ENCODE results near the gene AADACL4. TPM values are rescaled to one million over a fixed set of nuclear protein-coding genes. Genes with fewer than 3 reads are reported as not detected.

The AADACL4 gene
- total and polyA plus RNA-seq, 9 of the 15 experiments (the other 6 are each of a cell fraction or from before 2014, with no cell fraction given) = not detected

DNA sequence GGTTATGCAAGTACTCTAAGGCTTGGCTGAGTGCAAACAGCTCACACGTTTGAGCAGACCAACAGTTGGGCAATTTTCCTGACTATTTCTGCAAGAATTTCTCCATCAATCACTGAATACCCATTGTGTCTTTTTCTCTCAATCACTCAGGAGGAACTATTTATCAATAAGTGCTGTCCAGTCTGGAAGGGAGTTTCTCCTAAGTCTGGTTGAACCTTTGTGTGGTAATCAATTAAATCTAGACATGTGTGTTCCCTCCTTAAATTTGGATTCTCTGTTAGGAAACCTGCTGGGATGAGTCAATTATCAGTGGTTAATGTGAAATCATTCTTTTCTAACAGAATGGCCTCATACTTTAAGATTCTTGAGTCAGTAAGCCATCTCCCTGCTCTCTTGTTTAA is 65.2 kb downstream of the AADACL4 start:
- TF ChIP-seq CEBPG (CRISPR knock-in tag; IDR thresholded peaks at IDR 0.05) (no peak), CEBPG (tag; conservative IDR thresholded peaks at IDR 0.05 in 1 of 2, IDR thresholded peaks at IDR 0.05 in 1 of 2) (0 out of 4 replicates have a peak, but pooled peaks of 1 of the 2 experiments have one; percentile 28), ZNF766 (CRISPR knock-in tag; conservative IDR thresholded peaks at IDR 0.05) (no peak)
- Histone ChIP-seq H3K9me1 (ENCODE audit: control insufficient read depth, insufficient read depth, low read length) (no peaks in the 10 kb centered on the region), H3K36me3 (ENCODE audit: control insufficient read depth, insufficient read depth, low read length) (no peaks in the 10 kb centered on the region), H2AFZ (ENCODE audit: low read depth, low read length) (no peak overlapping the region), H3K9ac (ENCODE audit: insufficient read depth in 1 of 2, low read depth in 2 of 2, low read length in 2 of 2) (no peak overlapping the region), H3K27ac (ENCODE audit: extremely low read depth, low read depth, low read length) (no peak overlapping the region), H3K9me3 (replicated peaks; ENCODE audit: control insufficient read depth, insufficient read depth, low read depth, low read length) (no peaks in the 10 kb centered on the region), H3K4me2 (ENCODE audit: insufficient read depth, low read length) (no peak overlapping the region), H4K20me1 (replicated peaks; ENCODE audit: control insufficient read depth, insufficient read depth, low read length) (no peaks in the 10 kb centered on the region), H3K27me3 (ENCODE audit: control insufficient read depth in 2 of 2, insufficient read depth in 2 of 2, low read length in 2 of 2) (peaks cover 4 to 10% of the 10 kb centered on the region in 2 experiments; a peak in 4 of 5 replicates), H3K4me3 (no peak overlapping the region), H3K4me1 (replicated peaks in 1 of 2; ENCODE audit: control insufficient read depth in 2 of 2, insufficient read depth in 2 of 2, low read length in 2 of 2) (no peaks in the 10 kb centered on the region), H3K79me2 (ENCODE audit: control insufficient read depth, insufficient read depth, low read length) (no peaks in the 10 kb centered on the region)
- in situ Hi-C loops (cut with MboI) (no loop called here), intact Hi-C loops (cut with micrococcal nuclease) (no loop called here)
- 0% methylated on average over 1 of the region's 1 CpG for WGBS (ENCODE audit: insufficient coverage, low coverage, missing lambda C conversion rate)
- CTCF ChIA-PET (ENCODE audit: low intra/inter-chr PET ratio) = no interaction called here
- no peak for FAIRE-seq
- no peak for ATAC-seq
- DNase-seq (ENCODE audit: extremely low read depth in 1 of 4, low spot score in 3 of 4) = no peak
- POLR2A ChIA-PET = interaction anchor here (0.6 to 1.1 kb wide), 2 partner anchors 12 to 41 kb away, joined by 3 to 5 read pairs; no protein-coding TSS in a partner anchor
- no TSS peak for BruUV-seq (replicated peaks)

DNA sequence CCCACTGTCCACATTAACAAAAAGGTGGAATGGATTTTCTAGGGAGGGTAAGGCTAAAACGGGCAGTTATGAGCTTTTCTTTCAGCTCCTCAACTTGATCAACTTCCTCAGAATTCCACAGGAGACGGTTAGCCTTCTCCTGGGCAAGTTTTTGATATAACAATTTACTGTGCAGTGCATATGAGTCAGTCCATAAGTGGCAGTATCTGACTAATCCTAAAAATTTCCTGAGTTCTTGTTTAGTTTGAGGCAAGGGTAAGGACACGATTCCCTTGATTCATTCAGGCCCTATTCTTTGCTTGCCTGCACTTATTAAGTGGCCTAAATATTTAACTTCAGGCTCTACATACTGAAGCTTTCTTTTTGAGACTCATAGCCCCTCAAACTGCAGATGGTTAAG is 65.8 kb downstream of the AADACL4 start:
- no peaks in the 10 kb centered on the region for H3K79me2 ChIP-seq (ENCODE audit: control insufficient read depth, insufficient read depth, low read length)
- H3K4me2 ChIP-seq (ENCODE audit: insufficient read depth, low read length) = no peak overlapping the region
- peaks cover 5 to 16% of the 10 kb centered on the region in 2 experiments; a peak in 4 of 5 replicates for H3K27me3 ChIP-seq (ENCODE audit: control insufficient read depth in 2 of 2, insufficient read depth in 2 of 2, low read length in 2 of 2)
- BruUV-seq (replicated peaks) = no TSS peak
- no peaks in the 10 kb centered on the region for H3K9me3 ChIP-seq (replicated peaks; ENCODE audit: control insufficient read depth, insufficient read depth, low read depth, low read length)
- 0% methylated on average over 3 of the region's 3 CpGs for WGBS (ENCODE audit: insufficient coverage, low coverage, missing lambda C conversion rate)
- no peak for TF ChIP-seq PML (IDR thresholded peaks at IDR 0.05; ENCODE audit: low read length)
- TF ChIP-seq, protein P1, sequence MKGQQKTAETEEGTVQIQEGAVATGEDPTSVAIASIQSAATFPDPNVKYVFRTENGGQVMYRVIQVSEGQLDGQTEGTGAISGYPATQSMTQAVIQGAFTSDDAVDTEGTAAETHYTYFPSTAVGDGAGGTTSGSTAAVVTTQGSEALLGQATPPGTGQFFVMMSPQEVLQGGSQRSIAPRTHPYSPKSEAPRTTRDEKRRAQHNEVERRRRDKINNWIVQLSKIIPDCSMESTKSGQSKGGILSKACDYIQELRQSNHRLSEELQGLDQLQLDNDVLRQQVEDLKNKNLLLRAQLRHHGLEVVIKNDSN (CRISPR knock-in tag; IDR thresholded peaks at IDR 0.05) = no peak
- no peak for TF ChIP-seq ZNF584 (CRISPR knock-in tag; IDR thresholded peaks at IDR 0.05; ENCODE audit: low read depth)
- no peak for TF ChIP-seq GATAD2A (IDR thresholded peaks at IDR 0.05)
- TF ChIP-seq, protein P2, sequence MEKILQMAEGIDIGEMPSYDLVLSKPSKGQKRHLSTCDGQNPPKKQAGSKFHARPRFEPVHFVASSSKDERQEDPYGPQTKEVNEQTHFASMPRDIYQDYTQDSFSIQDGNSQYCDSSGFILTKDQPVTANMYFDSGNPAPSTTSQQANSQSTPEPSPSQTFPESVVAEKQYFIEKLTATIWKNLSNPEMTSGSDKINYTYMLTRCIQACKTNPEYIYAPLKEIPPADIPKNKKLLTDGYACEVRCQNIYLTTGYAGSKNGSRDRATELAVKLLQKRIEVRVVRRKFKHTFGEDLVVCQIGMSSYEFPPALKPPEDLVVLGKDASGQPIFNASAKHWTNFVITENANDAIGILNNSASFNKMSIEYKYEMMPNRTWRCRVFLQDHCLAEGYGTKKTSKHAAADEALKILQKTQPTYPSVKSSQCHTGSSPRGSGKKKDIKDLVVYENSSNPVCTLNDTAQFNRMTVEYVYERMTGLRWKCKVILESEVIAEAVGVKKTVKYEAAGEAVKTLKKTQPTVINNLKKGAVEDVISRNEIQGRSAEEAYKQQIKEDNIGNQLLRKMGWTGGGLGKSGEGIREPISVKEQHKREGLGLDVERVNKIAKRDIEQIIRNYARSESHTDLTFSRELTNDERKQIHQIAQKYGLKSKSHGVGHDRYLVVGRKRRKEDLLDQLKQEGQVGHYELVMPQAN (IDR thresholded peaks at IDR 0.05; ENCODE audit: borderline replicate concordance) = no peak
- TF ChIP-seq, protein P3, sequence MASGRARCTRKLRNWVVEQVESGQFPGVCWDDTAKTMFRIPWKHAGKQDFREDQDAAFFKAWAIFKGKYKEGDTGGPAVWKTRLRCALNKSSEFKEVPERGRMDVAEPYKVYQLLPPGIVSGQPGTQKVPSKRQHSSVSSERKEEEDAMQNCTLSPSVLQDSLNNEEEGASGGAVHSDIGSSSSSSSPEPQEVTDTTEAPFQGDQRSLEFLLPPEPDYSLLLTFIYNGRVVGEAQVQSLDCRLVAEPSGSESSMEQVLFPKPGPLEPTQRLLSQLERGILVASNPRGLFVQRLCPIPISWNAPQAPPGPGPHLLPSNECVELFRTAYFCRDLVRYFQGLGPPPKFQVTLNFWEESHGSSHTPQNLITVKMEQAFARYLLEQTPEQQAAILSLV (tag; IDR thresholded peaks at IDR 0.05) = no peak
- no peak for TF ChIP-seq NR2C2 (CRISPR knock-in tag; IDR thresholded peaks at IDR 0.05)
- TF ChIP-seq NR2C2 (tag; IDR thresholded peaks at IDR 0.05) = no peak
- ATAC-seq (no peak), DNase-seq (ENCODE audit: extremely low read depth in 1 of 4, low spot score in 3 of 4) (no peak), FAIRE-seq (no peak)
- no peak overlapping the region for H3K27ac ChIP-seq (ENCODE audit: extremely low read depth, low read depth, low read length)
- in situ Hi-C loops (cut with MboI) (no loop called here), intact Hi-C loops (cut with micrococcal nuclease) (no loop called here)
- H4K20me1 ChIP-seq (replicated peaks; ENCODE audit: control insufficient read depth, insufficient read depth, low read length) = no peaks in the 10 kb centered on the region
- POLR2A ChIA-PET = interaction anchor here (0.6 kb wide), 1 partner anchor 42 kb away, joined by 3 read pairs; no protein-coding TSS in a partner anchor
- H3K4me3 ChIP-seq = no peak overlapping the region
- CTCF ChIA-PET (ENCODE audit: low intra/inter-chr PET ratio) = no interaction called here
- no peaks in the 10 kb centered on the region for H3K9me1 ChIP-seq (ENCODE audit: control insufficient read depth, insufficient read depth, low read length)
- H3K4me1 ChIP-seq (replicated peaks in 1 of 2; ENCODE audit: control insufficient read depth in 2 of 2, insufficient read depth in 2 of 2, low read length in 2 of 2) = no peaks in the 10 kb centered on the region
- no peak overlapping the region for H2AFZ ChIP-seq (ENCODE audit: low read depth, low read length)
- H3K36me3 ChIP-seq (ENCODE audit: control insufficient read depth, insufficient read depth, low read length) = no peaks in the 10 kb centered on the region
- H3K9ac ChIP-seq (ENCODE audit: insufficient read depth in 1 of 2, low read depth in 2 of 2, low read length in 2 of 2) = no peak overlapping the region

Data from K562 (cell line).